Activated gamma-delta T cell treated with anti-CD3 and anti-CD28 coated beads, Interleukin-2, amount 50 U/mL, for 16 hours (primary cell): ENCODE results near the gene LRRC3B.

ENCODE experiments used
- DNase-seq: peaks from one replicate; pipeline ENCODE4 v3.0.0-alpha.2; 2020; ENCODE audit warnings: low read depth

The LRRC3B gene

GRCh38 chr3:26708501-26708900 is 85.9 kb downstream of the LRRC3B start:
- DNase-seq: no peak

- no peak for DNase-seq
Observed at GRCh38 chr3:26712211-26713026, 89.8 kb downstream of the LRRC3B start.

- no peak for DNase-seq
Observed at GRCh38 chr3:26713091-26713490, 90.5 kb downstream of the LRRC3B start.

- no peak for DNase-seq
Observed at GRCh38 chr3:26714485-26714884, 91.9 kb downstream of the LRRC3B start.

GRCh38 chr3:26715431-26715830 is 92.9 kb downstream of the LRRC3B start:
- no peak for DNase-seq

- DNase-seq: no peak
Observed at GRCh38 chr3:26718315-26718714, 95.7 kb downstream of the LRRC3B start.

- no peak for DNase-seq
Observed at GRCh38 chr3:26719134-26719533, 96.6 kb downstream of the LRRC3B start.

GRCh38 chr3:26721047-26721446 is 98.5 kb downstream of the LRRC3B start:
- no peak for DNase-seq

- no peak for DNase-seq
Observed at GRCh38 chr3:26731843-26732242, 109.3 kb downstream of the LRRC3B start.

GRCh38 chr3:26750263-26750662 is 127.7 kb downstream of the LRRC3B start:
- DNase-seq: no peak

- DNase-seq: no peak
Observed at GRCh38 chr3:26752466-26752865, 129.9 kb downstream of the LRRC3B start.

GRCh38 chr3:26753095-26753494 is 130.5 kb downstream of the LRRC3B start:
- no peak for DNase-seq

GRCh38 chr3:26757978-26758377 is 135.4 kb downstream of the LRRC3B start:
- DNase-seq: no peak
